ENCODE measurements around the gene PPID. TPM values are rescaled to one million over a fixed set of nuclear protein-coding genes. Genes with fewer than 3 reads are reported as not detected.

Gene PPID
- total and polyA plus RNA-seq, 2 donors (not counting 3 experiments of a cell fraction or from before 2014, with no cell fraction given): 11.5 to 25.7 TPM

GRCh38 chr4:158768555-158769174 lies 45.5 kb upstream of the PPID start, which contains the start of gene FNIP2:
FNIP2 (plus strand) TSS chr4:158769026; CDS start chr4:158769213, 187 bp downstream.
- DNase-seq (ENCODE audit: low read depth, low spot score) (peak; percentile 80), FAIRE-seq (peak; percentile 53)
- H3K4me2 ChIP-seq (ENCODE audit: insufficient read depth, low read length): peak within 1 kb of the TSS; percentile 90
- intact Hi-C loops (cut with micrococcal nuclease): loop anchor here (1.0 to 2.0 kb wide), 6 partner anchors 15 to 96 kb away; partner anchors contain the start of genes ETFDH and PPID
- no TSS peak for BruUV-seq (replicated peaks)
- H3K9me1 ChIP-seq (replicated peaks; ENCODE audit: control insufficient read depth, extremely low read depth, insufficient read depth, low read length): no peaks in the 10 kb centered on the region
- no peaks in the 10 kb centered on the region for H3K36me3 ChIP-seq (ENCODE audit: control insufficient read depth in 2 of 2, extremely low read depth in 1 of 2, insufficient read depth in 2 of 2, low read length in 2 of 2)
- peaks cover 11% of the 10 kb centered on the region for H3K79me2 ChIP-seq (ENCODE audit: control insufficient read depth, insufficient read depth, low read length)
- POLR2A ChIA-PET: no interaction called here
- CTCF ChIA-PET: interaction anchor here (1.5 to 2.2 kb wide), 5 partner anchors 14 to 687 kb away, joined by 3 to 22 read pairs (median 4); no protein-coding TSS in a partner anchor
- peak within 1 kb of the TSS; percentile 68 for H3K27ac ChIP-seq (ENCODE audit: insufficient read depth, low read depth, low read length)
- peak within 1 kb of the TSS; percentile 59 to 80 (median 75) for H3K4me3 ChIP-seq (replicated peaks in 1 of 3; ENCODE audit: insufficient read depth in 1 of 3, low read depth in 1 of 3, low read length in 3 of 3)
- H3K27me3 ChIP-seq (ENCODE audit: control insufficient read depth in 2 of 2, insufficient read depth in 2 of 2, low read length in 2 of 2): no peaks in the 10 kb centered on the region
- dilution Hi-C loops (cut with MboI; ENCODE audit: extremely low pct_ligation_motif_present, low sequenced_read_pairs): no loop called here
- H2AFZ ChIP-seq (ENCODE audit: low read depth, low read length): peak within 1 kb of the TSS; percentile 87
- peaks cover 2% of the 10 kb centered on the region for H4K20me1 ChIP-seq (replicated peaks; ENCODE audit: control insufficient read depth, extremely low read depth, insufficient read depth, low read length)
- peak within 1 kb of the TSS; percentile 65 for H3K9ac ChIP-seq (replicated peaks; ENCODE audit: extremely low read depth, insufficient read depth, low read length)
- peaks cover 31% of the 10 kb centered on the region for H3K4me1 ChIP-seq (ENCODE audit: control insufficient read depth, extremely low read depth, insufficient read depth, low read length)
- TF ChIP-seq GATA2 (IDR thresholded peaks at IDR 0.05; ENCODE audit: insufficient read depth, insufficient read length, low read depth, low read length) (no peak), POLR2A (IDR thresholded peaks at IDR 0.05; ENCODE audit: low read depth, low read length) (peak; percentile 53), EZH2 (IDR thresholded peaks at IDR 0.05; ENCODE audit: borderline replicate concordance, low read depth, low read length, severe bottlenecking) (no peak), POLR2AphosphoS5 (IDR thresholded peaks at IDR 0.05; ENCODE audit: insufficient read depth, low read depth, low read length) (peak; percentile 13), MYC (IDR thresholded peaks at IDR 0.05; ENCODE audit: low read depth, low read length) (no peak), JUN (IDR thresholded peaks at IDR 0.05; ENCODE audit: borderline replicate concordance, insufficient read depth, insufficient read length, low read depth) (no peak), CTCF (IDR thresholded peaks at IDR 0.05; ENCODE audit: extremely low read depth in 1 of 2, insufficient read depth in 1 of 2, low read depth in 1 of 2, low read length in 2 of 2) (no peak), FOS (IDR thresholded peaks at IDR 0.05; ENCODE audit: borderline replicate concordance, insufficient read depth, low read length) (no peak)
- TF ChIP-seq, protein P1, sequence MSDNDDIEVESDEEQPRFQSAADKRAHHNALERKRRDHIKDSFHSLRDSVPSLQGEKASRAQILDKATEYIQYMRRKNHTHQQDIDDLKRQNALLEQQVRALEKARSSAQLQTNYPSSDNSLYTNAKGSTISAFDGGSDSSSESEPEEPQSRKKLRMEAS (IDR thresholded peaks at IDR 0.05; ENCODE audit: insufficient read depth, insufficient read length): no peak
- no peaks in the 10 kb centered on the region for H3K9me3 ChIP-seq (replicated peaks; ENCODE audit: control insufficient read depth, insufficient read depth, low read length)

All from endothelial cell of umbilical vein (primary cell).